Stimulated activated CD4-positive, alpha-beta T cell treated with anti-CD3 and anti-CD28 coated beads, Interleukin-1b, Interleukin-23, amount 100 ng/mL, for 4 hours (primary cell): ENCODE measurements around the gene WASHC2A.
"Not testable (repeated sequence)": the region's sequence is repeated elsewhere in the genome, so short reads cannot be mapped to it uniquely, and the experiment has no call there.

Source experiments
- DNase-seq, 2 donors: peaks; one replicate each; pipeline ENCODE4 v3.0.0-alpha.2; 2020; ENCODE audit warnings: low read depth in 2 of 2

Gene WASHC2A

GRCh38 chr10:50157868-50158267 lies 90.1 kb downstream of the WASHC2A start:
- not testable (repeated sequence) for DNase-seq

DNA sequence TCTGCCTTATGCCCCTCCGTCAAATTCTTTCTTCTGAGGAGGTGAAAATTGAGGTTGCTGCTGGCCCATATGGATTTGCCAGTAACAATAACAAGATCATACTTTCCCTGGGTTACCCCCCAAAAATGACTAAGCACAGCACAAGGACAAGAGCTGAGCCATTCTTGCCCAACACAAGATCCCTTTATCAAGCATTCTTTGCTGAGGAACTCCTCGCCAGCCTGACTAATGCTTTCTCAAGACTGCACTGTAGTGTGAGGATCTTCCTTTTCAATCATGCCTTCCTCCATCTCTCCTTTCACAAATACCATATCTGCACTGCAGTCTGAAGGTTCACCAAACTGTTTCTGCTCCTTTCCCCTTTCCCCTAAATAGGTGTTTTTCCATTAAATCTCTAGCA lies 92.1 kb downstream of the WASHC2A start:
- not testable (repeated sequence) for DNase-seq

DNA sequence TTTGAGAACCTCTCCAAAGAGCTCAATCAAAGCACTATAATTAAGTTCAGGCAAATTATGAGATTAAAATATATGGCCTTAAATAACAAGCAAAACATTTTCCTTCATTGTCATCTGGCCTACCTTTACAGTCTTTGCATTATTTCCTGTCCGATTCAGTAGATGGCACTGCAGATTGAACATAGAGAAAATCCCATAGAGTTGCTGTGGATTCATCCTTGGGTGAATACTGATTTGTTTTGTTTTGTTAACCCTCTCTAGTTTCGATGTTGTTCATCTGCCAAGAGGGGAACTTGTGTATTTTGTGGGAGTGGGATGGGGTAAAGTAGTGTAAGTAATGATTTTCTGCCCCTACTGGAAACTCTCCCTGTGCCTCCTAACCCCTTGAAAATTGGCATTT lies 97.3 kb downstream of the WASHC2A start:
- not testable (repeated sequence) for DNase-seq

DNA sequence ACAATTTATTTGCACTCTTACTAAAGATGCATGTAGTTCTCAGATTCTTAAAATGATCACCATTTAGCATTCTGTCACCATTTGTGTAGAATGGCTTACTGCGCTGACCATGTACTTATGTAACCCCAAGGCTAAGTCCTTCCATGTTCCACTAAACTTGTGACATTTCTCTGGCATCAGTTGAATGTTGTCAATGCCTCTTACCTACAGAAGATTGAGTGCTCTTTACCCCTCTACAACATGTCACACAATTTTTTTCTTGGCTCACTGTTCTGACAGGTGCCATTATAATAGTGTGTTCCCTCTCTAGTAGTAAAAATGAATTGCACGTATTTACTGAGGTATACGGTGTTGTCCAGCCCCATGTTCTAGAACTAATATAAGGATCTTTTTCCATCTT lies 100.1 kb downstream of the WASHC2A start:
- not testable (repeated sequence) for DNase-seq

- DNase-seq = not testable (repeated sequence)
Measured at GRCh38 chr10:50169506-50169905, 101.8 kb downstream of the WASHC2A start.

GRCh38 chr10:50174788-50175525 lies 107.2 kb downstream of the WASHC2A start:
- DNase-seq = not testable (repeated sequence)
